Measurements from ENCODE around the gene EPHB2.
"Not testable (repeated sequence)": the region's sequence is repeated elsewhere in the genome, so short reads cannot be mapped to it uniquely, and the experiment has no call there.

Gene EPHB2

GRCh38 chr1:22915816-22916470 lies 205.3 kb downstream of the EPHB2 start:
- DNase-seq (ENCODE audit: low spot score): peak; percentile 25

- peak; percentile 11 for DNase-seq (ENCODE audit: low spot score)
Observed at GRCh38 chr1:22916471-22916820, 205.8 kb downstream of the EPHB2 start.

DNA sequence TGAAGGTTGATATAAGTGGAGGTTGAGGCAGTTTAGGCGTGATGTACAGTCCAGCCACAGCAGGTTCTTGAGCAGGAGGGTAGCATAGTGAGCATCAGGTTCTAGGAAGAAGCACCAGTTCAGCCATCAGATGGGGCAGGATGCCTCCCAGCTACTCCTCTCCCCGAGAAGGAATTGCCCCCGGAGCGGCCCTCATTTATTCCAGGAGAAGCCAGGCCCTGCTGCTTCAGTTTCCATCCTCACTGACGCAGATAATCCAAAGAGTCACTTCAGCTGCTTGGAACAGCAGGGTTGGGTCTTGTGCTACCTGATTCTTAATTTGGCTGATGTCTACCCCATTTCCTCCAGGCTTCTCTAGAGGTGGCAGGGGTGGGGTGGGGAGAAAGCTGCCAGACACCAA lies 207.3 kb downstream of the EPHB2 start:
- no peak for DNase-seq (ENCODE audit: low spot score)

- no peak for DNase-seq (ENCODE audit: low spot score)
Observed at GRCh38 chr1:22918644-22919043, 208.0 kb downstream of the EPHB2 start.

GRCh38 chr1:22919341-22920025 lies 208.8 kb downstream of the EPHB2 start:
- no peak for DNase-seq (ENCODE audit: low spot score)

- DNase-seq (ENCODE audit: low spot score): no peak
Observed at GRCh38 chr1:22920026-22920733, 209.5 kb downstream of the EPHB2 start.

- DNase-seq (ENCODE audit: low spot score): no peak
Observed at GRCh38 chr1:22920734-22921451, 210.3 kb downstream of the EPHB2 start.

DNA sequence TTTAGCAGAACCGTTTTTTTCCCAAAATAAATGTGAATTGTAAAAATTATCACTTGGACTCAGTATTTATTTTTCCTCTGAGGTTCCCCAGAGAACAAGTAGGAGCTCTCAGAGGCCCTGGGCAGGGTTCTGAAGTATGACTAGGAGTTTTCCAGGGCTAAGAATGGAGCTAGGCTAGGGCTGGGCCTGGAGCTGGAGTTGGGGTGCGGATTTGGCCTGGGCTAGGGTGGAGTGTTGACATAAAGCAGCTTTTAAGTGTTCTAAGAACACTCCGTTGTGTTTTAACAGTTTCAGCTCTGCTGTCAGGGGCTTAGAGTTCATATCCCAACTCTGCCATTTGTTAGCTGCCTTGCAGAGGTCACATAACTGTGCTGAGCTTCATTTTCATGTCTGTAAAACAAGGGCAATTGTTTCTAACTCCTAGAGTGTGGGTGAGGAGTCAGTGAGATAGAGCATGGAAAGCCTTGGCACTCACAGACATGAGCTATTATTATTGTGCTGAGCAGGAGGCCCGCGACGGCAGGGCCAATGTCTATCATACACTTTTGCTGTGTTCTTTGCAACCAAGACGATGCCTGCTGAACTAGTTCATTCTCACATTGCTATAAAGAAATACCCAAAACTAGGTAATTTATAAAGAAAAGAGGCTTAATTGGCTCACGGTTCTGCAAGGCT lies 210.9 kb downstream of the EPHB2 start:
- no peak for DNase-seq (ENCODE audit: low spot score)

GRCh38 chr1:22922640-22923039 lies 212.0 kb downstream of the EPHB2 start:
- DNase-seq (ENCODE audit: low spot score): no peak

GRCh38 chr1:22925111-22925510 lies 214.5 kb downstream of the EPHB2 start:
- DNase-seq (ENCODE audit: low spot score): no peak

- DNase-seq (ENCODE audit: low spot score): peak; percentile 29
Observed at GRCh38 chr1:22930240-22930912, 219.7 kb downstream of the EPHB2 start.

- DNase-seq (ENCODE audit: low spot score): no peak
Observed at GRCh38 chr1:22932803-22933470, 222.3 kb downstream of the EPHB2 start.

DNA sequence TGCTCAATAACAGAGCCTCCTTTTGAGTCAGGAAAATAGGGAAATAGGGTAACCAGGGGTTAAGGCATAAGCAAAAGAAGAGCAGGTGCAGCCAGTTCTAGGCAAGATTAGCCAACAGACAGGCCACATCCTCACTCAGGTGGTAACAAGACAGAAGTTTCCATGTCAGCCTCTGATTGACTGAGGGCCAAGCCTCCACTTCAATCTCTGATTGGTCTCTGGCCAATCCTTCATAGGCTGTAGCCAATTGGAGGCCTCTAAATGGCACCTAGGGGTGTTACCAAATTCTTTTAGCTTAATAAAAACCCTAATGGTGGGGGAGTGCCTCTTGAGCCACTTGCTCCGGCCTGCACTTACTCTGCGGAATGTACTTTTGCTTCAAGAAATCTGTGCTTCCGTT lies 224.8 kb downstream of the EPHB2 start:
- DNase-seq (ENCODE audit: low spot score): no peak

DNA sequence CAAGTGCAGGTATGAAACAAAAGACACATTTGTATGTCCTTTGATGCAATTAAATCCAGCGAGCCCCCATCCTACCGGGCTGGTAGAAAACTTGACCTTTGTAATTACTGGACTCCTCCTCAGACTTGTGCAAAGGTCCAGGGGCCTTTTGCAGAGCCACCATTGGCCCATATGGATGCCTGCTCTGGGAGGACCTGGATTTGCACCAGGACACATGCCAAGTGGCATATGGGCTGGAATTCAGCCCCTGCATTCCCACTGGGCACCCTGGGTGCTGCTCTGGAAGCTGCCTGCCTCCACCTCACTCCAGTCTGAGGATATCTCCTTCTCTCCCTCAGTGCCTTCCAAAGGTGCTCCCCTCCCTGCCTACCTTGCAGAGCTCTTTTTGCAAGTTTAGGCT lies 226.0 kb downstream of the EPHB2 start:
- DNase-seq (ENCODE audit: low spot score): no peak

DNA sequence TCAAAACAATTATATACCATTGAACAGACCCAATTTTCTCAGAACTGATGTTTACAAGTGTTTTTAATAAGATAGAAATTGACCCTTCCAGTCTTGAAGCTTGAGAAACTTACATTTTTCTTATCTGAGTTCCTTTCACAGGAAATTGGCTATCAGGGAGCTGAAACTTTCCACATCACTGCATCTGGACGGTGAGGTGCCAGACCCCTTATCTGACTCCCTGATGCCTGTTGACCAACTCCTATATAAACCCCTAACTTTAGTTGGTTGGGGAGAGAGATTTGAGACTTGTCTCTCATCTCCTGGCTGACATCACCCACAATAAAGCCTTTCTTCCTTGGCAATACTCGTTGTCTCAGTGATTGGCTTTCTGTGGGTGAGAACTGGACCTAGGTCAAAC lies 230.6 kb downstream of the EPHB2 start:
- no peak for DNase-seq (ENCODE audit: low spot score)

DNA sequence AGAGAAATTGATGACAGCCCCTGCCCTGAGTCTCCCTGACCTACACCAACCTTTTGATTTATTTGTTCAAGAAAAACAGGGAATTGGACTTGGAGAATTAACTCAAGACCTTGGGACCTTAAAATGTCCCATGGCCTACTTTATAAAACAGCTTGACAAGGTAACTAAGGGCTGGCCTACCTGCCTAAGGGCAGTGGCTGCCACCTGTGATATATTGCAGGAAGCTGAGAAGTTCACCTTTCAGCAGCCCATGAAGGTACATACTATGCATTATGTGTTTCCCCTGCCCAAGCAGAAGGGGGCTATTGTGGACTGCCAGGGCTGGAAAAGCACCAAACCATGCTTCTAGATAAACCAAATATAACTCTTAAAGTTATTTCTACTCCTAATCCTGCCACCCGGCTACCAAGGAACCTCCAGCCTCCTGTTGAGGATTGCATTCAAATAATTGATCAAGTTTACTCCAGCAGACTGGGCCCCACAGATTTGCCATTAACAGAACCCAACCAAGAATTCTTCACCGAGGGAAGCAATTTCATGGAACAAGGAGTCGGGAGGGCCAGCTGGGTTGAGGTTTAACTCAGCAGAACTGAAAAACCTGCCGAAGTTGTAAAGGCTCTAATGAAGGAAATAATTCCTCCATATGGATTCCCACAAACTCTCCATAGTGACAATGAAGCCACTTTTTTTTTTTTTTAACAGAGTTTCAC lies 233.9 kb downstream of the EPHB2 start:
- DNase-seq (ENCODE audit: low spot score): no peak

DNA sequence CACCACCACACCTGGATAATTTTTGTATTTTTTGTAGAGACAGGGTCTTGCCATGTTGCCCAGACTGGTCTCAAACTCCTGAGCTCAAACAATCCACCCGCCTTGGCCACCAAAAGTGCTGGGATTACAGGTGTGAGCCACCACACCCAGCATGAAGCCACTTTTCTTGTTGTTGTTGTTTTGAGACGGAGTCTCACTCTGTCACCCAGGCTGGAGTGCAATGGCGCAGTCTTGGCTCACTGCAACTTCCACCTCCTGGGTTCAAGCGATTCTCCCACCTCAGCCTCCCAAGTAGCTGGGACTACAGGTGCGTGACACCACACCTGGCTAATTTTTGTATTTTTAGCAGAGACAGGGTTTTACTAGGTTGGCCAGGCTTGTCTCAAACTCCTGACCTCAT lies 234.5 kb downstream of the EPHB2 start:
- not testable (repeated sequence) for DNase-seq (ENCODE audit: low spot score)

- DNase-seq (ENCODE audit: low spot score): no peak
Observed at GRCh38 chr1:22949822-22950331, 239.2 kb downstream of the EPHB2 start.

DNA sequence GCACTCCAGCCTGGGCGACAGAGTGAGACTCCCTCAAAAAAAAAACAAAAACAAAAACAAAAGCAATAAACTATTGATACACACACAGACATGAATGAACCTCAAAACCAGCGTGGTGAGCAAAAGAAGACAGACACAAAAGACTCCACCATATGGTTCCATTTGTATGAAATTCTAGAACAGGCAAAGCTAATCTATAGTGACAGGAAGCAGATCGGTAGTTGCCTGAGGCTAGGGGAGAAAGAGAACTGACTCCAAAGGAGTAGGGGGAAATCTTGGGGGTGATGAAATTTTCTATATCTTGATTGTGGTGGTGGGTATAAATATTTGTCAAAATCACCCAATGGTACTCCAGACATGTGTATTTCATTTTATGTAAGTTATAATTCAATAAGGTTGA lies 241.2 kb downstream of the EPHB2 start:
- DNase-seq (ENCODE audit: low spot score): no peak

- DNase-seq (ENCODE audit: low spot score): no peak
Observed at GRCh38 chr1:22952694-22953056, 242.0 kb downstream of the EPHB2 start.

All from cerebellar cortex (tissue), 1 donor.